HG02970 (cell line): ENCODE results near the gene STAM.

ENCODE experiments used
- ATAC-seq: cut with Tn5 transposase; IDR thresholded peaks from one replicate; pipeline ENCODE4 v1.9.1; 2021; ENCODE audit warnings: mild to moderate bottlenecking, moderate library complexity, moderate number of reproducible peaks; ENCODE audit not compliant: unreplicated experiment, low FRiP score

Gene STAM

GRCh38 chr10:17671307-17671706 lies 27.4 kb downstream of the STAM start:
- ATAC-seq: no peak

DNA sequence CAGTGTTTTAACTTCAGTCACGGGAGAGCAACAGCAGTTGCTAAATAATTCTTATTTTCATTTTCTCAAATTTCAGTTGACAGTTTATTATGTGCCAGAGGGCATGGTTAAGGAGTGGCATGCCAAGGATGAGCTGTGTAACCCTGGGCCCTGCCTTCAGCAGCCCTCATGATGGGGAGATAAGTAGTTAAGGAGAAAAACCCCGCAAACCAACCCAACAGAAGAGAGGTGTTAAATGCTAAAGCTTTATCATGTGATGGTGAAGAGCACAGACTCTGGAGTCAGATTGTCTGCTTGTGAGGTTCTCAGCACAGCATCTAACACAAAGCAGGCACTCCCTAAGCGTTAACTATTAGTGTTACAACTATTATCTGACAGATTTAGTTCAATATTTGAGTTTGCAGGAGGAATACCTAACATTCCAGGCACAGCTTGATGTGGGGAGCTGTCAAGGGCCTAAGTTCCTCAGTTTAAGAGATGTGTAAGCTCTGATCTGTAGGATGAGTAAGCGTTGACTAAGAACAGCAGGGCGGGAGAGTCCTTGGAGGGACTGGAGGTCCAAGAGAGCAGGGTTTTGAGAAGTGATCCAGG lies 29.6 kb downstream of the STAM start:
- ATAC-seq: no peak

GRCh38 chr10:17674566-17674965 lies 30.6 kb downstream of the STAM start:
- ATAC-seq: no peak

DNA sequence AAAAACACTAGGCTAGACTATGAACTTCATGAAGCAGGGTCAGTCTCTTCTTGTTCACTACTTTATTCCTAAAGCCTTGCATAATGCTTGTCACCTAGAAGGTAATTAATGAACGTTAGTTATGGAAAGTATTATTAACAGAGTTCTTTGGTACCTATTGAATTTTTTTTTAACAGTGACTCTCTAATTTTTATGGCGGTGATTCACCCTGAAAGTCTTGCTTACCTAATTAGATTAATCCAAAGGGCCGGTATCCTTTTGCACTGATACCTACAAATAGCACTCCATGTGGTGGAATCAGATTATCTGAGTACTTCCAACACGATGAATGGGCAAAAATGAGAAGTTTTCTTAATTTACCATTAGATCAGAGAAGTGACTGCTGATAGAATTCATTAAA lies 31.7 kb downstream of the STAM start:
- ATAC-seq: no peak

GRCh38 chr10:17676919-17677318 lies 33.0 kb downstream of the STAM start:
- ATAC-seq: no peak

DNA sequence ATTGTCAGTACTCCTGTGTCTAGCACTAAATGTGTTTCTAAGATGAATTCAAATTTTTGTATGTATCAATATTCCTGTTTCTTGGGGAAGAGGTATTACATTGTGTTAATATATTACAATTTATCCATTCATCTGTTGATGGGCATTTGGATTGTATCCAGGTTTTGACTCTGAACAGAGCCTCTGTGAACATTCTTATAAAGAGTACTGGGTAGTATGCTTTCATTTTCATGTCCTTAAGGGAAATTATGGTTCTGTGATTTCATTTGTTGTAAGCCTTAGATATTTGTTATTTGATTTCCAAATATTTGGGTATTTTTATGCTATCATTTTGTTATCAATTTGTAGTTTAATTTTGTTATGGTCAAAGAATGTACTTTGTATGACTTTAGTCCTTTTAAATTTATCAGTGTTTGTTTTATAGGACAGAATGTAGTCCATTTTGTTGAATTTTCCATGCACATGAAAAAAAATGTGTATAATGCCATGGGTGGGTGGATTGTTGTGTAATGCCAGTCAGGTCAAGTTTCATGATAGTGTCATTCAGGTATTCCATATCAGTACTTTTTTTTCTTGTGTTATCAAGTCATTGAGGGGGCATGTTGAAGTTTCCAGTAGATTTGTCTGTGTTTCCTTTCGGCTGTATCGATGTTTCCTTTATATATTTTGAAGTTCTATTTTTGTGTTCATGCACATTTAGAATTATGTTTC lies 38.4 kb downstream of the STAM start:
- ATAC-seq: no peak

DNA sequence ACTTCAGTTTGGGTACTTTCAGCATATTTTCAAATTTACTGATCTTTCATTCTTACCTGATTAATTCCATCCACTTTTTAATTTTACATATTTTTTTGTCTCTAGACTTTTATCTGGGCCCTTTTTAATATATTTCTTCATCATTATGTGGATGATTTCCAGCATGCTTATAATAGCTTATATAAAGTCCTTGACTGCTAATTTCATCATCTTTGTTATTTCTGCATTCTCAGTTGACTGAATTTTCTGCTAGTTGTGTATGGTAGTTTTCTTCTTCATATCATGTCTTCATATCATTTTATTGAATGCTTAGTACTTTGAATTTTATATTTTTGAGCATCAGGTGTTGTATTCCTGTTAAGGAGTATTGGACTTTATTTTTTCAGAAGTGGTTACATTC lies 39.6 kb downstream of the STAM start:
- ATAC-seq: no peak

DNA sequence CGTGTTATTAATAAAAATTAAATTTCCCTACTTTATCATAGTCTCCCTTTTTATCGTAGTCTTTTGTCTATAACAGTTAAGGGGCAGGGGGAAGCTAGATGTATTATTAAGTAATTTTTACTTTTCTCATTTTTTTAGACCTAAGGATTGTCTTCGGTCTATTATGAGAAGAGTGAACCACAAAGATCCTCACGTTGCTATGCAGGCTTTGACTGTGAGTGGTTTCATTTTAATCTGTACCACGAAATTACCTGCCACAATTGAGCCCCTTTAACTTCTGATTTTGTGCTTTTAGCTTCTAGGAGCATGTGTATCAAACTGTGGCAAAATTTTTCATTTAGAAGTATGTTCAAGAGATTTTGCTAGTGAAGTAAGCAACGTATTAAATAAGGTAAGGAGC lies 40.6 kb downstream of the STAM start:
- no peak for ATAC-seq

- peak; percentile 57 for ATAC-seq
Observed at GRCh38 chr10:17685233-17685840, 41.4 kb downstream of the STAM start.

DNA sequence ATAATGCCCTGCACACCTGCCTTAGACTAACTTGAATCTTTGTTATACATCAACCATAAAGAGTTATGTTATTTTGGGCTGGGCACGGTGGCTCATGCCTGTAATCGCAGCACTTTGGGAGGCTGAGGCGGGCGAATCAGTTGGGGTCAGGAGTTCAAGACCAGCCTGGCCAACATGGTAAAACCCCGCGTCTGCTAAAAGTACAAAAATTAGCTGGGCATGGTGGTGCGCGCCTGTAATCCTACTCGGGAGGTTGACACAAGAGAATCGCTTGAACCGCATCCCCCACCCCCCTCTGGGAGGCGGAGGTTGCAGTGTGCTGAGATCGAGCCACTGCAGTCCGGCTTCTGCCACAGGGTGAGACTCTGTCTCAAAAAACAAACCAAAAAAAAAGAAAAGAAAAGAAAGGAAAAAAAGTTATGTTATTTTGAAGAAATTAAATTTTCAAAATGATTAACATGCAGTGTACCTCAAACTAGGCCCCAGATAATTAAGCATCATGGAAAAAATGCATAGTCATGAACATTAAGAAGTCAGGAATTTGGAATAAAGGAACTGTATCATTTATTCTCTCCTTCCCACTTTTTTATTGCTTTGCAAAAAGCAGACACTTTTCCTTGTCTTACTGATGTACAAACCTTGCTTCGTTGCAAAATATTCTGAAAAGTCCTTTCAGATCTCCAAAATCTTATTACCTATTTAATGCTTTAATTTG lies 43.3 kb downstream of the STAM start:
- ATAC-seq: no peak

DNA sequence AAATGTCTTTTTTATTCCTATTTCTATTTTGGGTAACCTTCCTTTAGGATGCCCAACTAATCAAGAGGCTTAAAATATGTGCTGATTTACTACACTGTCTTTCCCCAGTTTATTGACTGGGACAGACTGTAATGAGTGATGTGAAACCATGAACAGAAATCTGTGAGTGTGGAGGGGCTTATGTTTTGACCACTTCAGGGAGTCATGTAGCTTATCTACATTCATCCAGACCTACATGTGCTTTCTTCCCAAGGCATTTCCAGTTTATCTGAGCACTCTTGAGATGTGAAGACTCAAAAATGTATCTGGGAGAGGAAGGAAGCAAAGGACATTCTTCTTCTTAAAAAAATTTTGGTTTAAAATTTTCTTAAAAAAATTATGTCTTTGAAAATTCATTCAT lies 45.2 kb downstream of the STAM start:
- ATAC-seq: no peak

DNA sequence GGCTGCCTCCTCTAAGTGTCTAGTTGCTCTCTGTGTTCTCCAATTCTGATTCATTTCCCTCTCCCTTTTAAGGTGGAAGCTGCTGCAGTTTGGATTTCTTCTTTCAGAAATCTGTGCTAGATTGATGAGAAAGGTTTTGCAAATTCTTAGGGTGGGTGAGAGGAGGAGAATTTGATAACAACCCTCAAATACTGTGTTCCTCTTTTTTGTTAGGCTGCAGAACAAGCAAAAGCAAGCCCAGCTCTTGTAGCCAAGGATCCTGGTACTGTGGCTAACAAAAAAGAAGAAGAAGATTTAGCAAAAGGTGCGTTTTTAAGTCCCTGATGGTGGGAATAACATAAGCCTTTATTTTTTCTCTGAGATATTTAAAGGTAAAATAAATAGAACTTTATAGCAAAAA lies 49.1 kb downstream of the STAM start:
- no peak for ATAC-seq

- no peak for ATAC-seq
Observed at GRCh38 chr10:17698696-17699095, 54.7 kb downstream of the STAM start.

GRCh38 chr10:17701301-17701700 lies 57.4 kb downstream of the STAM start:
- ATAC-seq: no peak

GRCh38 chr10:17703706-17704105 lies 59.8 kb downstream of the STAM start:
- ATAC-seq: no peak

- no peak for ATAC-seq
Observed at GRCh38 chr10:17708821-17709220, 64.9 kb downstream of the STAM start.

DNA sequence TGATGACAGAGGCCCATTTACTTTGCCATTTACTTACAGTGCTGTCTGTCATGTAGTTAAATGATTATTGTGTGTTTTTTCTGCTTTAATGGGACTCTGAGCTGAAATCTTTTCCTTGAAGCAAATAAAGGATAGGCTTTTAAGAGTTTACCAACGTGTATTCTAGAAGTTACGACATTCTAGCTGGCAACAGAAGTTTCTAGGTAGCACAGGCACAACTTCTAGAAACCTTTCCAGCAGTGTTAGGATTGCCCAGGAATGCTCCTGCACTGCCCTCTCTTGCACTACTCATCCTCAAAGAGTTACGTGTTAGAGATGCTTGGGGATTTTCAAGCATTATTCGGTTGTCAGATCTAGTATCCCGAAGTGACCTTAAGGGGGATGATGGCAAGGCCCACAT lies 65.5 kb downstream of the STAM start:
- no peak for ATAC-seq

GRCh38 chr10:17710181-17710580 lies 66.2 kb downstream of the STAM start:
- no peak for ATAC-seq

DNA sequence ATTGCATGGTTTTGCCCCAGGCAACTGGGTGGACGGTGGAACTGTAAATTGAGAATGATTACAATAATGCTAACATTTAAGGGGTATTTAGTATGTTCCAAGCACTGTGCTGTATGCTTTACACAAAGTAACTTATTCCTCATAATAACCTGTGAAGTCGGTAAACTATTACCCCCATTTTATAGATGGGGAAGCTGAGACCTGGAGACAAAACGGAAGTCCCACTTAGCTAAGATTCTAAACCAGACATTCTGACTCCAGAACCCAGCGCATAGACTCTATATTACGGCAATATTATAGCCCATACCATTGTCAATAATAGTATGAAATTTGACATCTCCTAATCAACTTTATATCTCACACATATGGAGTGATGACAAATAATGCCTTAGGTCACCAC lies 68.1 kb downstream of the STAM start:
- no peak for ATAC-seq

DNA sequence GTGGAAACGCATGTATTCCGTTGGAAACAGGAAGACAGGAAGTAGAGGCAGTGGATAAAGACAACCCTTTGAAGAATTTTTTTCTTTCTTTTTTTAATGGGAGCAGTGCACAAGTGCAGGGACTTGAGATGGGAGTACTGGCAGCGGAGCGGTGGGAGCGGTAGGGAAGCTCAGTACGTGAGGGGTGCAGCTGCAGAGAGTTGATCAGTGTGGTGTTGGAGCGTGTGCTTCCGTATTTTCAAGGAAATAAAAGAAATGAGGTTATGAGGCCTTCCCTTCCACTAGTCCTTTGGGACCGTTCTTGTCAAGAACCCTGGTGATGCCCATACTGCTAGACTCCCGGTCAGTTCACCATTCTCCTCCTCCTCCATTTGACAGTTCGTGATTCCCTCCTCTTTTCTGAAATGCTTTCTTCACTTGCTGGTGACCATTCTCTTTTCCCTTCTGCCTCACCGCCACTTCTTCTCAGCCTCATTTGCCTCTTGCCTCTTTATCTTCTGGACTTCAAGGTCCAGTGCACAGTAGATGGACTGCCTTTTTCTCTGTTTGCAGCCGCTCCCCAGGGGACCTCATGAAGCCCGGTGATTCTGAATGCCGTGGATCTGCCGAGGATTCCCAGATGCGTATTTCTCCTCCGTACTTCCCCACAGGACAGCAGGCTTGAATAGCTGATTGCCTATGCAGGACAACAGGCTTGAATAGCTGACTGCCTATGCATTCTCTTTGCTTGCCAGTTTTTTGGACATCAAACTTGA lies 68.9 kb downstream of the STAM start:
- ATAC-seq: no peak

DNA sequence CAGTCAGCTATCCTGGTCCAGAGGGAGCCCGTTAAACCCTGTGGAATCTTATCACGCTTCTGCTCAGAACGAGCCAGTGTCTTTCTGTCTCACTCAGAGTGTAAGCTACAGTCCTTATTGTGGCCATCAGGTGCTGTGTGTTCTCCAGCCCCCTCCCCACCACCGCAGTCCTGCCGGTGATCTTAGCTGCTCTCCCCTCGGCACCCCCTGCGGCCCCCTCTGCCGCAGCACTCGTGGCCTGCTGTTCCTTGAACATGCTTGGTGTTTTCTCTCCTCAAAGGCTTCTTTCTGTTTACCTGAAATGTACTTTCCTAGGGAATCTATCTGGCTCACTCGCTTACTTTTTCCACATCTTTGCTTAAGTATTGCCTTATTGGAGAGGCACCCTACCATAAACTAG lies 69.8 kb downstream of the STAM start:
- no peak for ATAC-seq
